Subcutaneous adipose tissue (tissue), 4 donors: ENCODE results near the gene TAF15. TPM values are rescaled to one million over a fixed set of nuclear protein-coding genes. Genes with fewer than 3 reads are reported as not detected.

Experiments used
- CTCF ChIP-seq: fragments of 450-650 bp; IDR thresholded peaks from one replicate; pipeline ENCODE4 v1.5.1; 2016; ENCODE audit warnings: low read depth, mild to moderate bottlenecking, control low read depth, antibody characterized with exemption, moderate library complexity
- total RNA-seq, 4 donors: library from RNA; depleted of rRNA; stranded (reverse); fragments of >200 nt; gene quantifications; one replicate each; pipeline ENCODE4 v1.1.0, GENCODE V29; 2016

The TAF15 gene
- total RNA-seq, 4 donors from 2014 or later, result 69.1 to 106 (median 78.7) TPM

GRCh38 chr17:35875072-35875799, 66.0 kb downstream of the TAF15 start:
- no peak for TF ChIP-seq CTCF

GRCh38 chr17:35875800-35876139, 66.5 kb downstream of the TAF15 start:
- no peak for TF ChIP-seq CTCF

GRCh38 chr17:35876534-35876933, 67.2 kb downstream of the TAF15 start:
- TF ChIP-seq CTCF, result no peak

- no peak for TF ChIP-seq CTCF
Observed at GRCh38 chr17:35877345-35878029, 68.2 kb downstream of the TAF15 start.

GRCh38 chr17:35878361-35878760, 69.1 kb downstream of the TAF15 start:
- no peak for TF ChIP-seq CTCF

GRCh38 chr17:35879773-35880654, 70.7 kb downstream of the TAF15 start, which contains the start of gene CCL5:
TSS of gene CCL5 (minus strand) at chr17:35880360.
- no peak for TF ChIP-seq CTCF

- TF ChIP-seq CTCF, result no peak
Observed at GRCh38 chr17:35889241-35889640, 80.0 kb downstream of the TAF15 start.
